GM12864 (cell line): Measurements from ENCODE around the gene METTL9.
"Not testable (repeated sequence)": the region's sequence is repeated elsewhere in the genome, so short reads cannot be mapped to it uniquely, and the experiment has no call there.

Experiments used
- DNase-seq: peaks from one replicate; pipeline ENCODE4 v3.0.0-alpha.2; 2011; ENCODE audit warnings: low read depth
- H3K4me3 ChIP-seq: 2 replicates; pipeline ENCODE4 v1.5.1; 2011; ENCODE audit warnings: mild to moderate bottlenecking, low read depth, low read length, control low read depth
- TF ChIP-seq, protein P1 (sequence below): IDR thresholded peaks from 2 replicates; pipeline ENCODE4 v1.5.1; 2011; ENCODE audit warnings: low read depth, mild to moderate bottlenecking, moderate library complexity, low read length, control low read depth, inconsistent platforms; ENCODE audit errors: missing control alignments

Gene METTL9

DNA sequence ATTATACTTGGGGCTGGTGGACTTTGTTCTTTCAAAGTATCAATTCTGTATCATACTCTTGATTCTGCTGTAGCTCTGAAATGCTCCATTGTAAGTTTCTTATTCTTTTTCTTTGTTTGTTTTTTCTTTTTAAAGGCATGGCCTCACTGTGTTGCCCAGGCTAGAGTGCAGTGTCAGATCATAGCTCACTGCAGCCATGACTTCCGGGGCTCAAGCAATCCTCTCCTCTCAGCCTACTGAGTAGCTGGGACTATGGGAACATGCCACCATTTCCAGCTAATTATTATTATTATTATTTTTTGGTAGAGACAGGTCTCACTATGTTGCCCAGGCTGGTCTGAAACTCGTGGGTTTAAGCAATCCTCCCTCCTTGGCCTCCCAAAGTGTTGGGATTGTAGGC, 38.9 kb upstream of the METTL9 start:
- no peak for DNase-seq
- H3K4me3 ChIP-seq: no peak overlapping the region
- TF ChIP-seq, protein P1, sequence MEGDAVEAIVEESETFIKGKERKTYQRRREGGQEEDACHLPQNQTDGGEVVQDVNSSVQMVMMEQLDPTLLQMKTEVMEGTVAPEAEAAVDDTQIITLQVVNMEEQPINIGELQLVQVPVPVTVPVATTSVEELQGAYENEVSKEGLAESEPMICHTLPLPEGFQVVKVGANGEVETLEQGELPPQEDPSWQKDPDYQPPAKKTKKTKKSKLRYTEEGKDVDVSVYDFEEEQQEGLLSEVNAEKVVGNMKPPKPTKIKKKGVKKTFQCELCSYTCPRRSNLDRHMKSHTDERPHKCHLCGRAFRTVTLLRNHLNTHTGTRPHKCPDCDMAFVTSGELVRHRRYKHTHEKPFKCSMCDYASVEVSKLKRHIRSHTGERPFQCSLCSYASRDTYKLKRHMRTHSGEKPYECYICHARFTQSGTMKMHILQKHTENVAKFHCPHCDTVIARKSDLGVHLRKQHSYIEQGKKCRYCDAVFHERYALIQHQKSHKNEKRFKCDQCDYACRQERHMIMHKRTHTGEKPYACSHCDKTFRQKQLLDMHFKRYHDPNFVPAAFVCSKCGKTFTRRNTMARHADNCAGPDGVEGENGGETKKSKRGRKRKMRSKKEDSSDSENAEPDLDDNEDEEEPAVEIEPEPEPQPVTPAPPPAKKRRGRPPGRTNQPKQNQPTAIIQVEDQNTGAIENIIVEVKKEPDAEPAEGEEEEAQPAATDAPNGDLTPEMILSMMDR: no peak

DNA sequence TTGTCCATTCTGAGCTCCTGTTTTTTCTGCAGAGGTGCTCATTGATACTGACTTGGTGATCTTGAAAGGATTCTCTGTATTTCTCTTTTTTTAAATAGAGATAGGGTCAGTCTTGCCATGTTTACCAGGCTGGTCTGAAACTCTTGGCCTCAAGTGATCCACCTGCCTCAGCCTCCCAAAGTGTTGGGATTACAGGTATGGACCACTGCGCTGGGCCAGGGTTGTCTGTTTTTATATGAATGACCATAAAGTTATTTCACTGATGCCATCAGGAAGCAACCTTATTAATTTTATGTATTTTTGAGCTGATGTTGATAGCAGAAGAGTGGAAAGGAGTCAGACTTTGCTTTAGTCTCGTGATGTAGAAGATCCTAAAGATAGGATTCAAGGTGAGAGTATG, 35.7 kb upstream of the METTL9 start:
- DNase-seq: no peak
- TF ChIP-seq, protein P1: no peak
- H3K4me3 ChIP-seq: no peak overlapping the region

DNA sequence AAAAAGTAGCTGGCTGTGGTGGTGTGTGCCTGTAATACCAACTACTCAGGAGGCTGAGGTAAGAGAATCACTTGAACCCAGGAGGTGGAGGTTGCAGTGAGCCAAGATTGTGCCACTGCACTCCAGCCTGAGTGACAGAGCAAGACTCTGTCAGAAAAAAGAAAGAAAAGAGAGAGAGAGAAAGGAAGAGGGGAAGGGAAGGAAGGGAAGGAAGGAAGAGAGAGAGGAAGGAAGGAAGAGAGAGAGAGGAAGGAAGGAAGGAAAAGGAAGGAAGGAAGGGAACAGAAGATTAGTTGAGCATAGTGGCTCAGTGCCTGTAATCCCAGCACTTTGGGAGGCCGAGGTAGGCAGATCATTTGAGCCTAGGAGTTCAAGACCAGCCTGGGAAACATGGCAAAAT, 35.0 kb upstream of the METTL9 start:
- H3K4me3 ChIP-seq, DNase-seq: not testable (repeated sequence)

DNA sequence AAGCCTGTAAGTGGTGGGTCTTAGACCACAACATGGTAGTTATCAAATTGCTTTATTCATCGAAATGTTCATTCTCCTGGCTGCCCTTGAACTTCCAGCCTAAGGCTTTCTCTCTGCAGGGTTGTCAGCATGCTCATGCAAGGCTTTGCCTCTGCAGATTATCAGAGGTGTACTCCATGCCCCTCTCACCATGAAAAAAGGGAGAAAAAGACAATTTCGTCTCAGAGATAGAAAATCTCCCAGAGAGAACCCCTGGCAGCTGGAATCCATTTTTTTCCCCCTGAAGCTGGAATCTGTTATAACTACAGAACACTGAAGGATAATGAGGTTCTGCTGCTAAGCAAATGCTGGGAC, 33.9 kb upstream of the METTL9 start:
- TF ChIP-seq, protein P1: no peak
- DNase-seq: no peak
- H3K4me3 ChIP-seq: no peak overlapping the region

DNA sequence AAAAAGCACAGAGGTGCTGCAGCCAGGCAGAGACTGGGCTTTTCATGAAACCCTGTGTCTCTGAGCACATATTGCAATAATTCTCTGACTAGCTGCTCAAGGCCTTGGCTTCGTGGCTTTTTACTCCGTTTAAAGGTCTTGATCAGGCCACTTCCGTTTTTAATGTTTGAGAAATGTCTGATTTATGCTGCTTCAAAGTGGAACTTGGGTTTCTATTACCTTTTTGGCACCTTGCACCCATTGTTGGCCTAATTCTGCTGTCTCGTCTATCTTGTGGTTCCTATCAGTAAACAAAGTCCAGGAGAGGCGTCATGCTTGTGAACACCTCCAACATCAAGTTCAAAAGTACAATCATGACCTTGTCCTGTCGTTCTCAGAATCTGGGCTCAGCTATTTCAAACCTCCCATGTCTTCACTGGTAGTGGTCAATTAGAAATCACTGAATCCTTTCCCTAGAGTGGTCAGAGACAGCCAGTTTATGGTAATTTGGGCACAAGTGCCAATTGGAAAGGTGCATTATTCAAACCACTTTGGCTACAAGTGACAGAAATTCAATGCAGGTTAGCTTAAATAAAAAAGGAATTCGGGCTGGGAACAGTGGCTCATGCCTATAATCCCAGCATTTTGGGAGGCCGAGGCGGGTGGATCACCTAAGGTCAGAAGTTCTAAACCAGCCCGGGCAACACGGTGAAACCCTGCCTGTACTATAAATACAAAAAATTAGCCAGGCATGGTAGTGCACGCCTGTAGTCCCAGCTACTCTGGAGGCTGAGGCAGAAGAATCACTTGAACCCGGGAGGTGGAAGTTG, 33.3 kb upstream of the METTL9 start:
- DNase-seq: no peak
- TF ChIP-seq, protein P1: no peak

GRCh38 chr16:21566891-21567414, 32.4 kb upstream of the METTL9 start:
- no peak for DNase-seq
- TF ChIP-seq, protein P1: no peak
- no peak overlapping the region for H3K4me3 ChIP-seq

More for the DNA sequence above, 33.3 kb upstream of the METTL9 start:
- no peak overlapping the region for H3K4me3 ChIP-seq

- H3K4me3 ChIP-seq, DNase-seq: not testable (repeated sequence)
Observed at GRCh38 chr16:21567496-21567895, 31.9 kb upstream of the METTL9 start.

- TF ChIP-seq, protein P1: no peak
Observed at GRCh38 chr16:21568502-21569189, 30.7 kb upstream of the METTL9 start.

More at GRCh38 chr16:21568502-21569189, 30.7 kb upstream of the METTL9 start:
- H3K4me3 ChIP-seq: no peak overlapping the region
- DNase-seq: no peak
